Endodermal cell (in vitro differentiated cells): ENCODE results near the gene LRTM2. TPM values are rescaled to one million over a fixed set of nuclear protein-coding genes. Genes with fewer than 3 reads are reported as not detected.

Experiments used
- DNase-seq: peaks from one replicate; pipeline ENCODE4 v3.0.0-alpha.2; 2017
- H3K27ac ChIP-seq: 2 replicates; pipeline ENCODE4 v1.5.1; 2013; ENCODE audit warnings: mild to moderate bottlenecking, low read depth, low read length, moderate library complexity
- H3K27me3 ChIP-seq: 2 replicates; pipeline ENCODE4 v1.6.1; 2013; ENCODE audit warnings: mild to moderate bottlenecking, low read length, moderate library complexity; ENCODE audit not compliant: insufficient read depth, control insufficient read depth, poor library complexity, severe bottlenecking
- H3K36me3 ChIP-seq: 2 replicates; pipeline ENCODE4 v1.7.0; 2013; ENCODE audit warnings: mild to moderate bottlenecking, low read length, moderate library complexity; ENCODE audit not compliant: control insufficient read depth, insufficient read depth
- H3K4me1 ChIP-seq: one replicate; pipeline ENCODE4 v1.7.0; 2013; ENCODE audit warnings: low read length; ENCODE audit not compliant: control insufficient read depth, insufficient read depth
- H3K4me3 ChIP-seq: 2 replicates; pipeline ENCODE4 v1.5.1; 2013; ENCODE audit warnings: mild to moderate bottlenecking, low read length, moderate library complexity
- H3K9ac ChIP-seq: 2 replicates; pipeline ENCODE4 v1.6.1; 2013; ENCODE audit warnings: mild to moderate bottlenecking, low read length, moderate library complexity; ENCODE audit not compliant: poor library complexity, severe bottlenecking; ENCODE audit errors: extremely low read depth
- H3K9me3 ChIP-seq: 2 replicates; pipeline ENCODE4 v1.6.1; 2013; ENCODE audit warnings: mild to moderate bottlenecking, low read length, moderate library complexity; ENCODE audit not compliant: control insufficient read depth
- H3K27ac Mint-ChIP-seq: 2 replicates; pipeline ENCODE4 v1.8.0; 2020; ENCODE audit warnings: mixed read lengths
- H3K27me3 Mint-ChIP-seq: 2 replicates; pipeline ENCODE4 v1.8.0; 2021; ENCODE audit warnings: mild to moderate bottlenecking, mixed read lengths; ENCODE audit not compliant: insufficient read depth
- H3K36me3 Mint-ChIP-seq: 2 replicates; pipeline ENCODE4 v1.8.0; 2020; ENCODE audit warnings: low read depth, mixed read lengths
- H3K4me1 Mint-ChIP-seq: 2 replicates; pipeline ENCODE4 v1.8.0; 2020; ENCODE audit warnings: mixed read lengths
- H3K4me3 Mint-ChIP-seq: 2 replicates; pipeline ENCODE4 v1.8.0; 2020; ENCODE audit warnings: mild to moderate bottlenecking, moderate library complexity, mixed read lengths
- H3K9me3 Mint-ChIP-seq: 2 replicates; pipeline ENCODE4 v1.8.0; 2020; ENCODE audit warnings: mild to moderate bottlenecking, mixed read lengths
- CTCF ChIP-seq: fragments of 200-600 bp; sonication (generic); conservative IDR thresholded peaks from 2 replicates; pipeline ENCODE4 v1.5.0; 2021; ENCODE audit warnings: antibody characterized with exemption, mild to moderate bottlenecking
- WGBS, 2 experiments: methylation state at CpG; one replicate each; pipeline versions ENCODE4 v1.1.5 to v1.1.7; 2013; ENCODE audit warnings: missing lambda C conversion rate in 2 of 2, mixed read lengths in 1 of 2; ENCODE audit not compliant: insufficient coverage in 1 of 2, insufficient read length in 1 of 2; 5-methylcytosine and 5-hydroxymethylcytosine counted together
- total RNA-seq, 2 donors: library from RNA; stranded (reverse); fragmentation: NEBNext Ultra II Directional in 1 of 2; extraction: Animal tissue kit (Norgen Biotek cat#: 25700) in 1 of 2; gene quantifications; 2 replicates in 1 of 2; 3 replicates in 1 of 2; pipeline ENCODE4 v1.2.1, GENCODE V29; 2021

The LRTM2 gene
- total RNA-seq, 2 donors from 2014 or later, result 0.40 TPM

- no peaks in the 10 kb centered on the region for H3K27me3 Mint-ChIP-seq
- TF ChIP-seq CTCF, result no peak
- H3K9me3 ChIP-seq, result no peaks in the 10 kb centered on the region
- H3K9ac ChIP-seq, result no peak overlapping the region
- H3K36me3 ChIP-seq, result peaks cover 4% of the 10 kb centered on the region
- H3K9me3 Mint-ChIP-seq, result no peaks in the 10 kb centered on the region
- 94 to 97% methylated on average over 23 to 26 of the region's 26 CpGs for WGBS, 2 experiments
- peak; percentile 42 for DNase-seq
- H3K4me1 ChIP-seq, result peaks cover 20% of the 10 kb centered on the region
- no peak overlapping the region for H3K4me3 ChIP-seq
- H3K4me3 Mint-ChIP-seq, result no peak overlapping the region
- H3K27ac Mint-ChIP-seq, result peak overlapping the region; percentile 69
- no peak overlapping the region for H3K27ac ChIP-seq
- H3K4me1 Mint-ChIP-seq, result peaks cover 50% of the 10 kb centered on the region
- H3K36me3 Mint-ChIP-seq, result peaks cover under 1% of the 10 kb centered on the region
- H3K27me3 ChIP-seq, result no peaks in the 10 kb centered on the region
Measured at GRCh38 chr12:1793426-1794210, 26.7 kb upstream of the LRTM2 start.

- Mint-ChIP-seq H3K36me3 (no peaks in the 10 kb centered on the region), H3K27me3 (no peaks in the 10 kb centered on the region), H3K9me3 (no peaks in the 10 kb centered on the region), H3K4me1 (peaks cover 50% of the 10 kb centered on the region), H3K4me3 (peak overlapping the region; percentile 8), H3K27ac (peak overlapping the region; percentile 69)
- DNase-seq, result peak; percentile 74
- TF ChIP-seq CTCF, result no peak
- no peak overlapping the region for H3K9ac ChIP-seq
- WGBS, 2 experiments, result 87 to 96% methylated on average over 14 to 15 of the region's 15 CpGs
- H3K9me3 ChIP-seq, result no peaks in the 10 kb centered on the region
- no peaks in the 10 kb centered on the region for H3K27me3 ChIP-seq
- no peak overlapping the region for H3K27ac ChIP-seq
- no peak overlapping the region for H3K4me3 ChIP-seq
- H3K4me1 ChIP-seq, result peaks cover 20% of the 10 kb centered on the region
- H3K36me3 ChIP-seq, result peaks cover 4% of the 10 kb centered on the region
Measured at GRCh38 chr12:1794440-1795090, 25.8 kb upstream of the LRTM2 start.

GRCh38 chr12:1795221-1795784 lies 25.1 kb upstream of the LRTM2 start:
- Mint-ChIP-seq H3K9me3 (no peaks in the 10 kb centered on the region), H3K27me3 (no peaks in the 10 kb centered on the region), H3K27ac (peak overlapping the region; percentile 69), H3K36me3 (no peaks in the 10 kb centered on the region), H3K4me1 (peaks cover 50% of the 10 kb centered on the region), H3K4me3 (peak overlapping the region; percentile 35)
- DNase-seq, result peak; percentile 75
- no peaks in the 10 kb centered on the region for H3K36me3 ChIP-seq
- H3K9me3 ChIP-seq, result no peaks in the 10 kb centered on the region
- no peaks in the 10 kb centered on the region for H3K27me3 ChIP-seq
- H3K4me3 ChIP-seq, result no peak overlapping the region
- TF ChIP-seq CTCF, result no peak
- H3K9ac ChIP-seq, result no peak overlapping the region
- peaks cover 20% of the 10 kb centered on the region for H3K4me1 ChIP-seq
- H3K27ac ChIP-seq, result no peak overlapping the region
- WGBS, 2 experiments, result 84 to 90% methylated on average over 11 to 19 of the region's 19 CpGs
